Urothelium cell line (cell line): ENCODE data around the gene RPL10.

Experiments used
- DNase-seq: peaks from one replicate; pipeline ENCODE4 v3.0.0; 2011; ENCODE audit warnings: low spot score, mixed read lengths
- FAIRE-seq: peaks from 2 replicates; lab custom pipeline; 2011; peaks lifted over from hg19 to GRCh38; lab: Jason Lieb, UNC

Gene RPL10

GRCh38 chrX:154360155-154360713 is 37.9 kb upstream of the RPL10 start:
- no peak for DNase-seq
- no peak for FAIRE-seq

DNA sequence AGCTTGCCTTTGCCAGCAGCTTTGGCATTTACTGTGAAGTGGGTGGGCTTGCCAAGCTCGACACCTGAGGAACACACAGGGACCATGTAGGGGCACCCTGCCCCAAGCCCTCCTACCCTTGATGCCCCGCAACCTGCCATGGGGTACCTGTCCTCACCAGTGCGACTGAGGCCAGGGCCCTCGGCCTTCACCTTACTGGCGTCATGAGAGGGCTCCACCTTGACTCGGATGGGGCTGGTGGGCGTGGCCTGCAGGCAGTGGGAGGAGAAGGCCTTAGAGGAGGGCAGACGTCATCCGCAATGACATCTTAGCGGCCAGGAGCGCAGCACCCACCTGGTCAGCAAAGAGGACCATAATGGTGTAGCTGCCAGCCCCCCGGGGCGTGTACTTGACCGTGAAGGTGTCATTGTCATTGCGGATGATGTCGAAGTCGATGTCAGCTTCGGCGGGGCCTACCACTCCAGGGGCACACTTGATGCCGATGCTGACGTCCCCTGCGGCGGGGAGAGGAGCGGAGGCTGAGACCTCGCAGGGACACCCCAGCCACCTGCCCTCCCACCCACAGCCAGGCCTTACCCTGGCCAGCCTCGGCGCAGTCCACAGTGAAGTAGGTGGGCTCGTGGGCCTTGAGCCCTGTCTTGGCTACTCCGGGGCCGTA is 36.0 kb upstream of the RPL10 start:
- FAIRE-seq (no peak), DNase-seq (no peak)

DNA sequence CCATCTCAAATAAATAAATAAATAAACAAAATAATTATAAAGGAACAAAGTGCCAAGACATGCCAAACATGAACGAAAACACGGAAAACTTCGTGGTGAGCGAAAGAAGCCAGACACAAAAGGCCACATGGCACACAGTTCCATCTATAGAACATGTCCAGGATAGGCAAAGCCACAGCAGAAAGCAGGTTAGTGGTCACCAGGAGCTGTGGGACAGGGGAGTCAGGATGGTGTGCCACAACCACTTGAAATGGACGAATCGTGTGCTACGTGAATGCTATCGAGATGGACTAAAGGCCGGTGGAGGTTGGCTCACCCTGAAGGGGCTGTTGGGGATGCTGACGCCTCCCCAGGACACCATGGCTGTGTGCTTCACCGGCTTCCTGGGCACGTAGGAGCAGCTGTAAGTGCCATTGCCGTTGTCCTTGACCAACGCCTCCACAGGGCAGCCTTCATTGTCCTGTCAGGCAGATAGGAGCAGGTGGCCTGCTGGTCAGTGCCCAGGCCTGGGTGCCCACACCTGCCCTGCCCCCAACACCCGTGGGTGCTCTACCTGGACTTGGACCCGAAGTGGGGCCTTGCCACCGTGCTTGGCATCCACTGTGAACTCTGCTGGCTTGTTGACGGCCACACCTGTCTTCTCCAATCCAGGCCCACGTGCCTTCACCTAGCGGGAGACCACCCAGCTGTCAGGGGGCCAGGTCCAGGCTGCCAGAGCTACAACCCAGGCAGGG is 34.3 kb upstream of the RPL10 start:
- DNase-seq = no peak
- no peak for FAIRE-seq

DNA sequence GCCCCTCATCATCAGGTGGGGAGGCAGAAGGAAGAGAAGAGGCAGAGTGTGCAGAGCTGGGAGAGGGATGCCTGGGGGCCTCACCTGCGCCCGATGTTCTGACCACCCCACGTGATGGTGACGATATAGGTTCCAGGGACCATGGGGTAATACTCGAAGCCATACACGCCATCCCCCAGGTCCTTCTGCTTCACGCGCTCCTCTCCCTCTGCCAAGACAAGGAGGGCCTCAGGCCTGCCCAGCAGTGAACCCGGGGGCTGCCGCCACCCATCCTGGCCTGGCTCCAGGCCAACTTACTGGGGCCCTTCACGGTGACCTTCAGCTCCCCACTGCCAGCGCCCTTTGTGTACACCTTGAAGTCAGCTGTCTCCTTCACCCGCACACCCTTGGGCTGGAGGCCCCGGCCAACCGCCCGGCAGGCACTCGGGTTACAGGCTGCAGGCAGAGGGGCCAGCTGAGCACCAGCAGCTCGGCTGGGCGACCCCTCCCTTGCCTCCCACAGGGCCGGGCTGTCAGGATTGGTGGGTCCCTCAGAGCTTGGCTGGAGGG is 33.1 kb upstream of the RPL10 start:
- no peak for FAIRE-seq
- DNase-seq = no peak

DNA sequence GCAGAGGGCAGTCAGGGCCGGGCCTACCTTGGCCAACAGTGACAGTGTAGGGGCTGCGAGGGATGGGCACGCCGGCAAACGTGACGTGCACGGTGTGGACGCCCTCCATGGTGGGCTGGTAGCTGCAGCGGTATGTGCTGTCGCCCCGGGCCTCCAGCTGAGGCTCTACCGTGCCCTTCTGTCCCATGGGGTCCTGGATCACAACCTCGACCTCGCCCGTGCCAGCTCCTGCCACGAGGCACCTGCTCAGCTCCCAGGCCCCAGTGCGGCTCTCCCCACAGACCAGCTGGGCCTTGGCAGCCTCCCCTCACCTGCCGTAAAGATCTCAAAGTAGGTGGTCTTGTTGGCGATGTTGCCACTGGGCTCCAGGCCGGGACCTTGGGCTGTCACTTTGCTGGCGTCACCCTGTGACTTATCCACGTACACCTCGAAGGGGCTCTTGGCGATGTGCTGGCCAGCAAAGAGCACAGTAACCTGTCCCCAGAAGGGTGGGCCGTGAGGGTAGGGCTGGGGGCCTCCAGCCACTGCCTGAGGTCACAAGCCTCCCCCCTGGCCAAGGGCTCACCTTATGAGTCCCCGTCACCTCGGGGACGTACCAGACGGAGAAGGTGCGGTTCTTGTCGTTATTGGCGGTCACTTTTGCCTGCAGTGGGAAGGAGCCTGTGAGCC is 32.0 kb upstream of the RPL10 start:
- FAIRE-seq = no peak

DNA sequence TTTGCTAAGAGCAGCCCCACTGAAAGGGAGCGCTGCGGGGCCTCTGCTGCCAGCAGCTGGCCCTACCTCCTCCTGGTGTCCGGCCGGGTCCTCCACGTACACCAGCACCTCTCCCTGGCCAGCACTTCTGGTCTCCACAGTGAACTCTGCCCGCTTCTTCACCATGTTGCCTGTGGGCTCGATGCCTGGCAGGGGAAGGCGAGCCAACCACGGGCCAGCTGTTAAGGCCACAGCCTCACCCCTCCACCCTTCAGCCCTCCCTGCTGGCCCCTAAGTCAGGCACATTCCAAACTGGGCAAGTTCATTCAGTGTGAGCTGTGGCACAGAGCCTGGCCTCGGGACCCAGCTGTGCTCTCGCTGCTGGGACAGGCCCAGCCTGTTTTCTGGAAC is 31.5 kb upstream of the RPL10 start:
- DNase-seq (no peak), FAIRE-seq (no peak)

More for the DNA sequence above, 32.0 kb upstream of the RPL10 start:
- DNase-seq = no peak

GRCh38 chrX:154367474-154368308 is 30.5 kb upstream of the RPL10 start:
- DNase-seq = no peak
- FAIRE-seq = no peak

DNA sequence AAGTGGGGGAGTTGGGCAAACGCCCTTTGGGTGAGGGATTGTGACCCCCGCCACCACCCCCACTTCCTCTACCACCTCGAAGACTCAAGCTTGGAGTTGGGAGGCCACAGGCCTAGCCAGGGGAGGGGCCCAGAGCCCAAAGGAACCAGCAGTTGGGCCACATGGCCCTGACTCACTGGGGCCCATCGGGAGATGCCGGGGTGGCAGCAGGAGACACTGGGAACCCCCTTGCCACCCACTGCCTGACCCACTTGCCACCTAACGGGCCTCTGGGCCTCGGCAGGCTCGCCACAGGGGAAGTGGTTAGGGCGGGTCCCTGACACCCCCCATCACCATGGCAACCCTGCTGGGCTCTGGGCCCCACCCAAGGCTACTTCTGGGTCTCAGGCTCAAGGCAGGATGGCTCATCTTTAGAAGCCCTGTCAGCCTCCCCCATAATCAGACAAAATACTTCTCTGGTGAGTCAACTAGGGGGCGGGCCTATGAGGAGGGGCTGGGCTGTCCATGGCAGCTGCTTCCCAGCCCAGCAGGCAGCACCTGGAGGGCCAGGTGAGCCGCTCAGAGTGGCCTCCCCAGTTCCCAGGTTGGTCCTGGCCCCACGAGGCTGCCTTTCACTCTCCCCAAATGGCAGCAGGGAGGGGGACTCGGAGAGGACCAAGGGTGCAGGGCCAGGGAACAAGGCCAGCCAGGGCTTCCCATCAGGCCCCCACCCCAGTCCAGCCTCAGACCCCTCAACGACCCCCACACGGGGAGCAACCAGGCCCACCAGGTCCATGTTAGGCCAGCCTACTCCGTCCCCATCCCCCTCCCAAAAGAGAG is 29.3 kb upstream of the RPL10 start:
- FAIRE-seq = no peak
- peak; percentile 82 for DNase-seq

- DNase-seq = peak; percentile 79
- no peak for FAIRE-seq
Measured at GRCh38 chrX:154369449-154370299, 28.5 kb upstream of the RPL10 start.

DNA sequence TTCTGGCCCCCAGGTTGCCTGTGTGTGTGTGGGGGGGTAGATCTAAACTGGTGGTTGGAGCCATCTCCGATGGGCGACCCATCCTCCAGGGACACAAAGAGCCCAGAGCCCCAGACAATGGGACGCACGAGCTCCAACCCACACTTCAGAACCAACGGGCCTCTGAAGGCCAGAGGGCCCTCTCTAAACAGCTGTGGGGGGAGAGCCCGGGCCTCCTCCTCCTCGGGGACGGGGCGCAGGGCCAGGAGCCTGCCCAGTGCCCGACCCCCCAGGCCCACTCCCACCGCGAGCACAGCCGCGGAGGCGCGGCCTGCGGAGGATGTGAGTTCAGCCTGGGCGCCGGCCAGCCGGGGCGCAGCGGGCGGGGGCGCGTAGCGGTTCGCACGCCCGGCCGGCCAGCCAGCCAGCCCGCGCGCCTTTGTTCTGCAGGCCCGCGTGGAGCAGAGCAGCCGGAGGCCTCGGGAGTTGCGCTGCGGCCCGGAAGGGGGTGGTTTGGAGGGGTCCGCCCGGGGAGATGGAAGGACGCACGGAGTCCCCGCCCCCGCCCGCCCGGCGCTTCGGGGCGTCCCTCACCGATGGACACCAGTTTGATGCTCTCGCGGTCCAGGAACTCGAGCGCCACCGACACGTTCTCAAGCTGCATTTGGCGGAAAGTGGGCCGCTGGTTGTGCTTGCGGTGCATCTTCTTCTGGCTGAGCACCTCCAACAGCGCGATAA is 27.7 kb upstream of the RPL10 start:
- FAIRE-seq (no peak), DNase-seq (no peak)

DNA sequence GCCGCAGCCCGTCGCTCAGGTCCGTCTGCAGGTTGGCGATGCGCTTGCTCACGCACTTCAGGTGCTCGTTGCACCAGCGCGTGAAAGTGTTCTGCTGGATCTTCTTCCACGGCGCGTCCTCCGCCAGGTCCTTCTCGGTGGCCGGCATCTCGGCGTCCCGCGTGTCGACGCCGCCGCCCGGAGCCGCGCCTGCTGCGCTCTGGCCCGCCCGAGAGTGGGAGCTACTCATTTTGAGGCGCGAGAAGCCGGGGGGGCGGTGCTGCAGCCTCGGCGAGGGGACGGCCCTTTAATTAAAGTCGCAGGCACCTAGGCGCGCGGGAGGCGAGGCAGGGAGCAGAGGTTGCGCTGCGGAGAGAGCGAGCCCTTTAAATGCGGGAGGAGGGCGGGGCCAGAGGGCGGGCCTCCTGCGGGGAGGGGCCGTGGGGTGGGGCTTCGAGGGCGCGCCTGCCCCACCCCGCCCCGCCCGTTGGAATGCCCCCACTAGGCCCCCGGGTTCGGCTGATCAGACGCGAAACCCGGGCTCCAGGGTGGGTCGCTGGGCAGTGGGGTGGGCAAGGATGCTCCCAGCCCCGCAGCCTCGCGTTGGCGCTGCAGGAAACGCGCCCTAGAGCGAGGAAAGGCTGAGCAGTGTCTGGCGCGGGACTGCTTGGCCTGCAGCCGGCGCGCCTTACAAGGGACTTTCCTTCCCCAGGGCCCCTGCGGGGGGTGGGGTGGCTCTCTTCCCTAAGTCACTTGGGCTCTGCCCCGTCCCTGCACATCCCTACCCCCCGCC is 27.0 kb upstream of the RPL10 start:
- peak; percentile 40 for FAIRE-seq
- peak; percentile 80 for DNase-seq

- no peak for FAIRE-seq
Measured at GRCh38 chrX:154371789-154372300, 26.3 kb upstream of the RPL10 start.

GRCh38 chrX:154372612-154373022 is 25.6 kb upstream of the RPL10 start:
- DNase-seq (no peak), FAIRE-seq (no peak)

More at GRCh38 chrX:154371789-154372300, 26.3 kb upstream of the RPL10 start:
- DNase-seq = no peak

- no peak for FAIRE-seq
- peak; percentile 50 for DNase-seq
Measured at GRCh38 chrX:154373340-154374306, 24.6 kb upstream of the RPL10 start.

GRCh38 chrX:154374313-154375155 is 23.6 kb upstream of the RPL10 start, which contains the start of gene FLNA:
Gene FLNA, minus strand, starts transcription at chrX:154374634. Its CDS starts 3,389 bp downstream, at chrX:154371245.
- no peak for FAIRE-seq
- DNase-seq = no peak
